ENCODE data around the gene NEGR1.

- TF ChIP-seq CTCF (IDR thresholded peaks at IDR 0.05) (no peak), EP300 (IDR thresholded peaks at IDR 0.05) (no peak)
Observed at GRCh38 chr1:71427066-71427465, 855.3 kb downstream of the NEGR1 start.
